ENCODE data around the gene RALGAPB. TPM values are rescaled to one million over a fixed set of nuclear protein-coding genes. Genes with fewer than 3 reads are reported as not detected.

Gene RALGAPB
- total and polyA plus RNA-seq, 2 experiments from 2014 or later = 10.2 to 40.4 TPM

DNA sequence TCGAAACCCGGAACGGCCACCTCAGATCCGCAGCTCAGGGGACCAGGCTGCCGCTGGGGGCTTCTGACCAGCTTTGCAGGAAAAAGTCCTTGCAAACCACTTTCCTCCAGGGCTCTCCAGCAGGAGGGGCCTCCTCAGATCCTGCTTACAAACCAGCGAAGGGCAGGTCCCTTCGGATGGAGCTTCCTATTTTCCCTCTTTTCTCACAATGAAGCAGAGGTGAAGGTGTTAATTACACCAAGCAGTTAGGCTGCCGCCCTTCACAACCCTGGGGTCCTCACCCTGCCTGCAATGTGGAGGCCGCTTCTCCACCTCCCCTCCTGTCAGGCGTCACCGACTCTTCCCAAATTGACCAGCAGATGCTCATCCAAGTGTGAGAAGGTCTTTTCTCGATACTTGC is 134.7 kb downstream of the RALGAPB start (continued):
- TF ChIP-seq REST (IDR thresholded peaks at IDR 0.05; ENCODE audit: unreplicated experiment) = no peak
- no peak for TF ChIP-seq EZH2phosphoT487 (IDR thresholded peaks at IDR 0.05; ENCODE audit: unreplicated experiment)
- TF ChIP-seq, protein P1, sequence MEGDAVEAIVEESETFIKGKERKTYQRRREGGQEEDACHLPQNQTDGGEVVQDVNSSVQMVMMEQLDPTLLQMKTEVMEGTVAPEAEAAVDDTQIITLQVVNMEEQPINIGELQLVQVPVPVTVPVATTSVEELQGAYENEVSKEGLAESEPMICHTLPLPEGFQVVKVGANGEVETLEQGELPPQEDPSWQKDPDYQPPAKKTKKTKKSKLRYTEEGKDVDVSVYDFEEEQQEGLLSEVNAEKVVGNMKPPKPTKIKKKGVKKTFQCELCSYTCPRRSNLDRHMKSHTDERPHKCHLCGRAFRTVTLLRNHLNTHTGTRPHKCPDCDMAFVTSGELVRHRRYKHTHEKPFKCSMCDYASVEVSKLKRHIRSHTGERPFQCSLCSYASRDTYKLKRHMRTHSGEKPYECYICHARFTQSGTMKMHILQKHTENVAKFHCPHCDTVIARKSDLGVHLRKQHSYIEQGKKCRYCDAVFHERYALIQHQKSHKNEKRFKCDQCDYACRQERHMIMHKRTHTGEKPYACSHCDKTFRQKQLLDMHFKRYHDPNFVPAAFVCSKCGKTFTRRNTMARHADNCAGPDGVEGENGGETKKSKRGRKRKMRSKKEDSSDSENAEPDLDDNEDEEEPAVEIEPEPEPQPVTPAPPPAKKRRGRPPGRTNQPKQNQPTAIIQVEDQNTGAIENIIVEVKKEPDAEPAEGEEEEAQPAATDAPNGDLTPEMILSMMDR (conservative IDR thresholded peaks at IDR 0.05; ENCODE audit: low read depth in 2 of 2) = no peak
- TF ChIP-seq NANOG (IDR thresholded peaks at IDR 0.05; ENCODE audit: borderline replicate concordance) = no peak

GRCh38 chr20:38608188-38608587 is 135.5 kb downstream of the RALGAPB start:
- DNase-seq (ENCODE audit: low spot score) (peak; percentile 15), ATAC-seq (peak; percentile 35; the same call in 2 of the 3 replicates)
- no peaks in the 10 kb centered on the region for H3K27me3 Mint-ChIP-seq (ENCODE audit: insufficient read depth, low read depth, poor library complexity)
- Histone ChIP-seq H3K9me2 (ENCODE audit: insufficient read depth) (0 out of 2 replicates have a peak, but pooled peaks cover 3% of the 10 kb centered on the region), H3K4me1 (ENCODE audit: insufficient read depth) (peaks cover 6% of the 10 kb centered on the region), H4K20me1 (replicated peaks; ENCODE audit: insufficient read depth) (no peaks in the 10 kb centered on the region), H3K36me3 (ENCODE audit: insufficient read depth) (no peaks in the 10 kb centered on the region), H2AFZ (peak overlapping the region; percentile 56; the same call in 1 of the 2 replicates), H3F3A (replicated peaks; ENCODE audit: low read depth) (no peaks in the 10 kb centered on the region), H3K4me2 (no peak overlapping the region), H3K27ac (ENCODE audit: low read depth) (no peak overlapping the region), H3K79me2 (replicated peaks; ENCODE audit: insufficient read depth) (no peaks in the 10 kb centered on the region), H3K4me3 (no peak overlapping the region), H3K27me3 (ENCODE audit: insufficient read depth) (no peaks in the 10 kb centered on the region)
- H3K9me3 Mint-ChIP-seq = no peaks in the 10 kb centered on the region
- TF ChIP-seq ZNF114 (CRISPR knock-in tag; IDR thresholded peaks at IDR 0.05) (no peak), ZNF462 (CRISPR knock-in tag; IDR thresholded peaks at IDR 0.05) (no peak)
- TF ChIP-seq, protein P1 (conservative IDR thresholded peaks at IDR 0.05; ENCODE audit: low read depth in 2 of 2) = no peak
- peaks cover 18% of the 10 kb centered on the region; the same call in 2 of the 3 replicates for H3K4me1 Mint-ChIP-seq
- no peaks in the 10 kb centered on the region for H3K36me3 Mint-ChIP-seq (ENCODE audit: low read depth)
- no peak overlapping the region for H3K4me3 Mint-ChIP-seq
- H3K27ac Mint-ChIP-seq = 0 out of 2 replicates have a peak overlapping the region, but pooled peaks have one; percentile 11

Measured in GM23338 (cell line).